PC-9 (cell line): Measurements from ENCODE around the gene DHX8. TPM values are rescaled to one million over a fixed set of nuclear protein-coding genes. Genes with fewer than 3 reads are reported as not detected.

Experiments used
- BruUV-seq: library from RNA; stranded (reverse); fragments of 400-500 nt; replicated peaks from 2 replicates; lab custom pipeline; 2021; lab: Mats Ljungman, UMichigan
- CTCF ChIA-PET: fragments of 300-600 bp; sonication (Branson Sonifier 250); formaldehyde crosslinking; loops from one replicate; lab custom pipeline; 2022; ENCODE audit warnings: antibody characterized with exemption; lab: Charles Lee
- POLR2A ChIA-PET: fragments of 300-600 bp; sonication (Branson Sonifier 250); formaldehyde crosslinking; loops from one replicate; lab custom pipeline; 2022; ENCODE audit warnings: antibody characterized with exemption; ENCODE audit not compliant: unreplicated experiment; lab: Charles Lee
- DNase-seq, 2 experiments: peaks; one replicate each; pipeline versions ENCODE4 v3.0.0 to v3.0.0-alpha.2; 2015 to 2022; ENCODE audit warnings: mixed read lengths in 1 of 2
- H2AFZ ChIP-seq: fragments of 200-600 bp; sonication (generic); 2 replicates; pipeline ENCODE4 v1.8.1; 2017; ENCODE audit warnings: antibody characterized with exemption
- H3F3A ChIP-seq: fragments of 200-600 bp; sonication (generic); 2 replicates; pipeline ENCODE4 v1.8.1; 2017; ENCODE audit warnings: antibody characterized with exemption, mild to moderate bottlenecking, low read depth; ENCODE audit not compliant: insufficient read depth
- H3K27ac ChIP-seq: fragments of 200-600 bp; sonication (generic); 2 replicates; pipeline ENCODE4 v1.6.1; 2016; ENCODE audit warnings: mixed run types
- H3K27me3 ChIP-seq: fragments of 200-600 bp; sonication (generic); 2 replicates; pipeline ENCODE4 v1.6.1; 2016; ENCODE audit warnings: low read depth, mixed run types; ENCODE audit not compliant: insufficient read depth
- H3K36me3 ChIP-seq: fragments of 200-600 bp; sonication (generic); 2 replicates; pipeline ENCODE4 v1.6.1; 2016; ENCODE audit warnings: low read depth, mixed run types
- H3K4me1 ChIP-seq: fragments of 200-600 bp; sonication (generic); replicated peaks from 2 replicates; pipeline ENCODE4 v1.6.1; 2016; ENCODE audit warnings: mixed run types; ENCODE audit not compliant: insufficient read depth
- H3K4me2 ChIP-seq: fragments of 200-600 bp; sonication (generic); 2 replicates; pipeline ENCODE4 v1.6.1; 2017; ENCODE audit warnings: mixed run types
- H3K4me3 ChIP-seq: fragments of 200-600 bp; sonication (generic); 2 replicates; pipeline ENCODE4 v1.6.1; 2016; ENCODE audit warnings: mixed run types
- H3K79me2 ChIP-seq: fragments of 200-600 bp; sonication (generic); 2 replicates; pipeline ENCODE4 v1.6.1; 2017; ENCODE audit warnings: low read depth, mixed run types
- H3K9me2 ChIP-seq: fragments of 200-600 bp; sonication (generic); 2 replicates; pipeline ENCODE4 v1.8.1; 2017; ENCODE audit warnings: mild to moderate bottlenecking; ENCODE audit not compliant: insufficient read depth
- H3K9me3 ChIP-seq: fragments of 200-600 bp; sonication (generic); 2 replicates; pipeline ENCODE4 v1.8.1; 2016; ENCODE audit warnings: low read depth; ENCODE audit not compliant: insufficient read depth
- H4K20me1 ChIP-seq: fragments of 200-600 bp; sonication (generic); 2 replicates; pipeline ENCODE4 v1.8.1; 2017; ENCODE audit not compliant: insufficient read depth
- EZH2 ChIP-seq: fragments of 200-600 bp; sonication (generic); IDR thresholded peaks from 2 replicates; pipeline ENCODE4 v1.8.0; 2017; ENCODE audit warnings: antibody characterized with exemption, low read depth
- intact Hi-C: fragments of 100-400 bp; cut with micrococcal nuclease; formaldehyde crosslinking; loops from one replicate; pipeline ENCODE4 v1.10.0; 2022; ENCODE audit not compliant: unreplicated experiment
- total RNA-seq: library from RNA; stranded (reverse); gene quantifications from 2 replicates; pipeline ENCODE4 v1.2.3, GENCODE V29; 2021
- TF ChIP-seq, protein P1 (sequence below): fragments of 200-600 bp; sonication (generic); conservative IDR thresholded peaks from 2 replicates; pipeline ENCODE4 v1.6.1; 2017; ENCODE audit warnings: mixed run types, antibody characterized with exemption, mild to moderate bottlenecking, moderate library complexity

Gene DHX8
- total RNA-seq, 1 experiment from 2014 or later = 55.4 TPM

DNA sequence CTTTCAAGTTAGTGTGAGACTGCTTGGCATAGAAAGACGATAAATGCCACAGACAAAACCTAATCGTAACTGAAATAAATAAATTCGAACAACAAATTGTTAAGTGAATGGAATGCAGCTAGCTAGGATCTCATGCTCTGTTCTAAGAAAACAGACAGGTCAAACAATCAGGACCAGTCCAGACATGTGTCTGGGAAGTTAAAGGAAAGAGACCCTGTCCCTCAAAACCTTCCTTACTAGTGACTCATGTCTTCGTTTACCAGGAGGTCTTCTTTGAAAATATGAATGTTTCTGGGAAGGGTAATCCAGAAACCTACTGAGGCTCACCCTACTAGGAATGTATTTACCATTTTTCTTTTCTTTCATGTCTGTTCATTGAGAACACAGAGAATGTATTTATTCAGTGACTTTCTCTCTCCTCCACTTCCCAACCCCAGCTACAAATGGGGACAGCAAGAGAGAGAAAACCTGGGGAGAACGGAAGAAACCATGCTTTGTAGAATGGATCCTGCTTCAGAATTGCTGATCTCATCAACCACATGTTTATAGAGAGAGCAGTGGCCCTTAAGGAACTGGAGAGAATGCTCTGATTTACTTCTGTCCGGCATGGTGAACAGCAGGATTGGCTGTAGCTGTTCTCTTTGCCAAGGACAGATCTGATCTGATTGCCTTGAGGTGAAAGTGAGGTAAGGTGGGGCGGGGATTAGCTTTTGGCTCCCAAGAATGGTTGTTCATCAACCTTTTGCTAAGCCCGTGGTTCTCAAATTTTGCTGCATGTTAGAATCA, 39.4 kb upstream of the DHX8 start:
- intact Hi-C loops = no loop called here
- no peaks in the 10 kb centered on the region for H3F3A ChIP-seq
- no peaks in the 10 kb centered on the region for H3K9me2 ChIP-seq
- H3K4me3 ChIP-seq = no peak overlapping the region
- DNase-seq = no peak
- H3K27me3 ChIP-seq = no peaks in the 10 kb centered on the region
- no peaks in the 10 kb centered on the region for H4K20me1 ChIP-seq
- no peaks in the 10 kb centered on the region for H3K36me3 ChIP-seq
- H2AFZ ChIP-seq = no peak overlapping the region
- H3K4me2 ChIP-seq = no peak overlapping the region
- no peaks in the 10 kb centered on the region for H3K4me1 ChIP-seq
- no peak overlapping the region for H3K27ac ChIP-seq
- H3K9me3 ChIP-seq = no peaks in the 10 kb centered on the region
- TF ChIP-seq, protein P1, sequence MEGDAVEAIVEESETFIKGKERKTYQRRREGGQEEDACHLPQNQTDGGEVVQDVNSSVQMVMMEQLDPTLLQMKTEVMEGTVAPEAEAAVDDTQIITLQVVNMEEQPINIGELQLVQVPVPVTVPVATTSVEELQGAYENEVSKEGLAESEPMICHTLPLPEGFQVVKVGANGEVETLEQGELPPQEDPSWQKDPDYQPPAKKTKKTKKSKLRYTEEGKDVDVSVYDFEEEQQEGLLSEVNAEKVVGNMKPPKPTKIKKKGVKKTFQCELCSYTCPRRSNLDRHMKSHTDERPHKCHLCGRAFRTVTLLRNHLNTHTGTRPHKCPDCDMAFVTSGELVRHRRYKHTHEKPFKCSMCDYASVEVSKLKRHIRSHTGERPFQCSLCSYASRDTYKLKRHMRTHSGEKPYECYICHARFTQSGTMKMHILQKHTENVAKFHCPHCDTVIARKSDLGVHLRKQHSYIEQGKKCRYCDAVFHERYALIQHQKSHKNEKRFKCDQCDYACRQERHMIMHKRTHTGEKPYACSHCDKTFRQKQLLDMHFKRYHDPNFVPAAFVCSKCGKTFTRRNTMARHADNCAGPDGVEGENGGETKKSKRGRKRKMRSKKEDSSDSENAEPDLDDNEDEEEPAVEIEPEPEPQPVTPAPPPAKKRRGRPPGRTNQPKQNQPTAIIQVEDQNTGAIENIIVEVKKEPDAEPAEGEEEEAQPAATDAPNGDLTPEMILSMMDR = no peak
- no peak for TF ChIP-seq EZH2
- BruUV-seq = no TSS peak
- ChIA-PET CTCF (interaction anchor here (0.5 to 1.0 kb wide), 2 partner anchors 40 to 51 kb away, joined by 3 to 9 read pairs; partner anchors contain the start of gene DHX8), POLR2A (interaction anchor here (0.6 kb wide), 3 partner anchors 18 to 77 kb away, joined by 3 to 9 read pairs (median 6); partner anchors contain the start of gene ARL4D)
- H3K79me2 ChIP-seq = no peaks in the 10 kb centered on the region

DNA sequence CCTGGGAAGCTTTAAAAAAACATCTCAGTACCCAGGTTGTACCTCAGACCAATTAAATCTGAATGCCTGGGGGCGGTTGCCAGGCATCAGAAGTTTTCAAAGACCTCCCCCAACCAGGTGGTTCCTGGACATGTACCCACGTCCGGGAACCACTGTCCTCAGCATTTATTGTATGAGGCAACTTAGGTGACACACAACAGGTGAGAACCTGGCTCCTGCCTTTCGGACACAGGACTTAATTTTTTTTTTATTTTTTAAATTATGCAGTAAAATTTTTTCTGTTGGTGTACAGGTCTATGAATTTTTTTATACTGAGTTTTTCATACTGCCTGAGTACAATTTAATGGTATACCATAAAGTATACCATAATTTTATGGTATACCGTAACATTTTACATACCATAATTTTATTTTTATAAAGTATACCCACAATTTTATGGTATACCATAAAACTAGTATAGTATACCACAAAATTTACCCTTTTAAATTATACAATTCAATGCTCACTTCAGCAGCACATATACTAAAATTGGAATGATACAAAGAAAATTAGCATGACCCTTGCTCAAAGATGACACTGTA, 38.7 kb upstream of the DHX8 start:
- TF ChIP-seq, protein P1 = no peak
- TF ChIP-seq EZH2 = no peak
- no peaks in the 10 kb centered on the region for H3K36me3 ChIP-seq
- no peak overlapping the region for H3K27ac ChIP-seq
- POLR2A ChIA-PET = interaction anchor here (0.6 kb wide), 1 partner anchor 19 kb away, joined by 9 read pairs; no protein-coding TSS in a partner anchor
- H3K4me2 ChIP-seq = no peak overlapping the region
- H4K20me1 ChIP-seq = no peaks in the 10 kb centered on the region
- intact Hi-C loops = no loop called here
- H3K79me2 ChIP-seq = no peaks in the 10 kb centered on the region
- H3F3A ChIP-seq = no peaks in the 10 kb centered on the region
- H3K4me3 ChIP-seq = no peak overlapping the region
- no peaks in the 10 kb centered on the region for H3K9me2 ChIP-seq
- no peak for DNase-seq
- no peaks in the 10 kb centered on the region for H3K27me3 ChIP-seq
- no TSS peak for BruUV-seq
- CTCF ChIA-PET = interaction anchor here (0.5 kb wide), 1 partner anchor 51 kb away, joined by 9 read pairs; no protein-coding TSS in a partner anchor
- H2AFZ ChIP-seq = no peak overlapping the region
- no peaks in the 10 kb centered on the region for H3K9me3 ChIP-seq
- H3K4me1 ChIP-seq = no peaks in the 10 kb centered on the region

DNA sequence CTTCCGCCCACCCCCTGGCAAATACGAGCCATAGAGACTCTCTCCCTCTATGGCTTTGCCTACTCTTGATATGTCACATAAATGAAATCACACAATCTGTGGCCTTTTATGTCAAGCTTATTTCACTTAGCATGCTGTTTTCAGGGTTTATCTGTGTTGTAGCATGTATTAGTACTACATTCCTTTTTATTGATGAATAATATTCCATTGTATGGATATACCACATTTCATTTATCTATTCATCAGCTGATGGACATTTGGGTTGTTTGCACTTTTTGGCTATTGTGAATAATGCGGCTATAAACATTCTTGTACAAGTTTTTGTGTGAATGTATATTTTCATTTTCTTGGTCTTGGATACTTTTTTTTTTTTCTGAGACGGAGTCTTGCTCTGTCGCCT, 37.0 kb upstream of the DHX8 start:
- no peaks in the 10 kb centered on the region for H4K20me1 ChIP-seq
- TF ChIP-seq, protein P1 = no peak
- no peak for TF ChIP-seq EZH2
- BruUV-seq = no TSS peak
- H3K27me3 ChIP-seq = no peaks in the 10 kb centered on the region
- no peaks in the 10 kb centered on the region for H3F3A ChIP-seq
- no peak for DNase-seq
- H3K27ac ChIP-seq = no peak overlapping the region
- no peak overlapping the region for H2AFZ ChIP-seq
- intact Hi-C loops = no loop called here
- H3K9me2 ChIP-seq = no peaks in the 10 kb centered on the region
- no peaks in the 10 kb centered on the region for H3K36me3 ChIP-seq
- no peak overlapping the region for H3K4me2 ChIP-seq
- H3K4me3 ChIP-seq = no peak overlapping the region
- no peaks in the 10 kb centered on the region for H3K79me2 ChIP-seq
- no peaks in the 10 kb centered on the region for H3K9me3 ChIP-seq
- H3K4me1 ChIP-seq = no peaks in the 10 kb centered on the region
- ChIA-PET POLR2A (no interaction called here), CTCF (no interaction called here)
